Smooth muscle cell (in vitro differentiated cells): Measurements from ENCODE around the gene PLEKHG3. TPM values are rescaled to one million over a fixed set of nuclear protein-coding genes. Genes with fewer than 3 reads are reported as not detected.

Source experiments
- DNase-seq: peaks from one replicate; lab custom pipeline; 2025; ENCODE audit not compliant: unreplicated experiment; lab: John Stamatoyannopoulos, UW
- H2AFZ ChIP-seq: fragments of 200-600 bp; sonication (generic); 2 replicates; pipeline ENCODE4 v1.6.0; 2016; ENCODE audit warnings: antibody characterized with exemption, low read depth, mild to moderate bottlenecking
- H3F3A ChIP-seq: fragments of 200-600 bp; sonication (generic); 2 replicates; pipeline ENCODE4 v1.6.0; 2017; ENCODE audit warnings: antibody characterized with exemption, low read depth
- H3K27ac ChIP-seq: fragments of 200-600 bp; sonication (generic); 2 replicates; pipeline ENCODE4 v1.5.1; 2016; ENCODE audit warnings: low read depth, mild to moderate bottlenecking
- H3K27me3 ChIP-seq: fragments of 200-600 bp; sonication (generic); 2 replicates; pipeline ENCODE4 v1.6.1; 2016; ENCODE audit warnings: low read depth, mild to moderate bottlenecking
- H3K36me3 ChIP-seq: fragments of 200-600 bp; sonication (generic); 2 replicates; pipeline ENCODE4 v1.5.1; 2016; ENCODE audit warnings: low read depth
- H3K4me1 ChIP-seq: fragments of 200-600 bp; sonication (generic); 2 replicates; pipeline ENCODE4 v1.5.1; 2016; ENCODE audit warnings: low read depth
- H3K4me2 ChIP-seq: fragments of 200-600 bp; sonication (generic); 2 replicates; pipeline ENCODE4 v1.6.0; 2016; ENCODE audit warnings: mild to moderate bottlenecking
- H3K4me3 ChIP-seq: fragments of 200-600 bp; sonication (generic); 2 replicates; pipeline ENCODE4 v1.5.1; 2016; ENCODE audit warnings: mild to moderate bottlenecking
- H3K79me2 ChIP-seq: fragments of 200-600 bp; sonication (generic); 2 replicates; pipeline ENCODE4 v1.6.0; 2016; ENCODE audit warnings: low read depth, mild to moderate bottlenecking
- H3K9ac ChIP-seq: fragments of 200-600 bp; sonication (generic); 2 replicates; pipeline ENCODE4 v1.6.0; 2016; ENCODE audit warnings: low read depth
- H3K9me3 ChIP-seq: fragments of 200-600 bp; sonication (generic); replicated peaks from 2 replicates; pipeline ENCODE4 v1.5.1; 2016; ENCODE audit warnings: low read depth
- H4K20me1 ChIP-seq: fragments of 200-600 bp; sonication (generic); 2 replicates; pipeline ENCODE4 v1.6.0; 2016; ENCODE audit warnings: low read depth
- CTCF ChIP-seq: fragments of 200-600 bp; sonication (generic); IDR thresholded peaks from 2 replicates; pipeline ENCODE4 v1.5.1; 2017; ENCODE audit warnings: borderline replicate concordance, mild to moderate bottlenecking, antibody characterized with exemption; ENCODE audit not compliant: insufficient read depth, poor library complexity, severe bottlenecking
- WGBS: methylation state at CpG from one replicate; pipeline ENCODE4 v1.1.7; 2016; ENCODE audit warnings: low lambda C conversion rate; 5-methylcytosine and 5-hydroxymethylcytosine counted together
- polyA plus RNA-seq: library from polyadenylated mRNA; unstranded; fragments of >200 nt; fragmentation: Nextera tagmentation; extraction: Ambion mirVana; gene quantifications from 2 replicates; pipeline ENCODE4 v1.2.1, GENCODE V29; 2016
- total RNA-seq: library from RNA; depleted of rRNA; stranded (reverse); fragments of >200 nt; gene quantifications from 2 replicates; pipeline ENCODE4 v1.2.3, GENCODE V29; 2014

Gene PLEKHG3
- total and polyA plus RNA-seq, 2 experiments from 2014 or later: 17.6 to 18.3 TPM

GRCh38 chr14:64760916-64761315 is 56.7 kb downstream of the PLEKHG3 start:
- Histone ChIP-seq H3K4me3 (no peak overlapping the region), H3K79me2 (no peaks in the 10 kb centered on the region), H3K27me3 (no peaks in the 10 kb centered on the region), H3K4me2 (no peak overlapping the region), H3K36me3 (no peaks in the 10 kb centered on the region), H3F3A (peaks cover 38% of the 10 kb centered on the region), H3K9ac (no peak overlapping the region), H4K20me1 (no peaks in the 10 kb centered on the region), H3K27ac (peak overlapping the region; percentile 82), H3K9me3 (no peaks in the 10 kb centered on the region), H2AFZ (no peak overlapping the region), H3K4me1 (peaks cover 46% of the 10 kb centered on the region)
- 85% methylated on average over 5 of the region's 5 CpGs for WGBS
- DNase-seq: no peak
- TF ChIP-seq CTCF: no peak

- no peaks in the 10 kb centered on the region for H4K20me1 ChIP-seq
- no peak for DNase-seq
- 57% methylated on average over 5 of the region's 5 CpGs for WGBS
- peak overlapping the region; percentile 8 for H3K9ac ChIP-seq
- peak overlapping the region; percentile 93 for H3K4me2 ChIP-seq
- no peak overlapping the region for H3K4me3 ChIP-seq
- peak overlapping the region; percentile 82 for H3K27ac ChIP-seq
- no peaks in the 10 kb centered on the region for H3K27me3 ChIP-seq
- no peaks in the 10 kb centered on the region for H3K9me3 ChIP-seq
- no peak overlapping the region for H2AFZ ChIP-seq
- peaks cover 46% of the 10 kb centered on the region for H3K4me1 ChIP-seq
- no peaks in the 10 kb centered on the region for H3K79me2 ChIP-seq
- H3F3A ChIP-seq: peaks cover 38% of the 10 kb centered on the region
- peak; percentile 8 for TF ChIP-seq CTCF
- H3K36me3 ChIP-seq: no peaks in the 10 kb centered on the region
Observed at GRCh38 chr14:64761441-64762043, 57.3 kb downstream of the PLEKHG3 start.

- H3F3A ChIP-seq: peaks cover 36% of the 10 kb centered on the region
- no peaks in the 10 kb centered on the region for H3K9me3 ChIP-seq
- H4K20me1 ChIP-seq: no peaks in the 10 kb centered on the region
- H3K4me2 ChIP-seq: peak overlapping the region; percentile 93
- no peaks in the 10 kb centered on the region for H3K79me2 ChIP-seq
- TF ChIP-seq CTCF: no peak
- no peaks in the 10 kb centered on the region for H3K27me3 ChIP-seq
- WGBS: 22% methylated on average over 19 of the region's 19 CpGs
- no peaks in the 10 kb centered on the region for H3K36me3 ChIP-seq
- DNase-seq: peak; percentile 62
- peak overlapping the region; percentile 82 for H3K27ac ChIP-seq
- H3K4me3 ChIP-seq: no peak overlapping the region
- peaks cover 46% of the 10 kb centered on the region for H3K4me1 ChIP-seq
- no peak overlapping the region for H2AFZ ChIP-seq
- peak overlapping the region; percentile 54 for H3K9ac ChIP-seq
Observed at GRCh38 chr14:64762044-64763034, 58.1 kb downstream of the PLEKHG3 start.
